AG10803 (cell line): ENCODE results near the gene CRIM1.

Experiments used
- DNase-seq: peaks from one replicate; pipeline ENCODE4 v3.0.0; 2010; ENCODE audit warnings: low read depth
- H3K4me3 ChIP-seq: 2 replicates; pipeline ENCODE4 v1.5.1; 2011; ENCODE audit warnings: mild to moderate bottlenecking, low read length, control low read depth
- TF ChIP-seq, protein P1 (sequence below): conservative IDR thresholded peaks from 2 replicates; pipeline ENCODE4 v1.5.1; 2011; ENCODE audit warnings: mild to moderate bottlenecking, low read length, control low read depth, inconsistent platforms

CRIM1 gene

DNA sequence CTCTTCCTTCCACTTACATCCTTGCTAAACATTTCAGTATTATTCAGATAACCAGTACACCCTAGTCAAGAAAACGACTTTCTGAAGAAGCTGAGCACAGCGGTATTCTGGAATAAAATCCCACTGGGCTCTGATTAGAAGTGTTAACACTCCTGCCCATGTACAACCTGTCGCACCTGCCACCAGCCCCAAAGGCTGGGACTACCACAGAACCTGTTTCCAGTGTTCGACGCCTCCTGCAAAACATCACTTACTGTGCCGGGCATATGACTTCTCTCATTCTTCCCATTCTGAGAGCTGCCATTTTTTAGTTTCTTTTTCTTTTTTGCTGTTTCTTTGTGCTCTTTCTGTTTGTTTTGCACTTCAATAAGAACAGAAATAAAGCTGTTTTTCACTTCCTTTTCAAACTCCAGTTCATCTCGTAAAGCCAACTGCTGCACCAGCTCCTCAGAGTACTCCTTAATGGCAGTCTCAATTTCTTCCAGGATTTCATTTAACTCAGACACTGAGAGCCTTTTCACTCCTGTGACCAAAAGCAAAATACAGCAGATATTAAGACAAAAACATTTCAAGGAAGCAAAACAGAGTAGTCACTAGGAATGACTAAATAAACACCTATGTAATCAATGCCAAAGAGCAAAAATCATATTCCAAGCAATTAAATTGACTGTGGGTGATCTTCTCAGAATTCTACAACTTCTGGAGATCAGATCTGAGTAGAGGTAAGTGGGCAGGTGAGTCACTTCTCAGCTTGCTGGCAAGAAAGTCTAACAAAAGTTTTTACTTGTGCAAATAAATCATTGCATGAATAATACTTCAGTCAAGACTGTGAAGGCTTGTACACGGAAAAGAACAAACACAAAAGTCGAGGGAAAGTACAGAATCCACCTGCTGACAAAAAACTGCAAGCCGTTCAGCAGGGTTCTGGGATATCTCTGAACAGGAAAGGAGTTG lies 223.0 kb downstream of the CRIM1 start:
- H3K4me3 ChIP-seq = no peak overlapping the region
- no peak for DNase-seq

DNA sequence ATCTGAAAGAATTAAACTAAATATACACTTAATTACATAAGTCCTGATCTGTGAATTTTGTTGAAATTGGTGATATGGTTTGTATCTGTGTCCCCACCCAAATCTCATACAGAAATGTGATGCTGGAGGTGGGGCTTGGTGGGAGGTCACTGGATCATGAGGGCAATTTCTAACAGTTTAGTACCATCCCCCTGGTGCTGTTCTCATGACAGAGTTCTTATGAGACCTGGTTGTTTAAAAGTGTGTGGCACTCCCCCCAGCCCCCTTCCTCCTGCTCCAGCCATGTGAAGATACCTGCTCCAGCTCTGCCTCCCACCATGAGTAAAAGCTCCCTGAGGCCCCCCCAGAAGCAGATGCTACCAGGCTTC lies 223.7 kb downstream of the CRIM1 start:
- H3K4me3 ChIP-seq = no peak overlapping the region
- TF ChIP-seq, protein P1, sequence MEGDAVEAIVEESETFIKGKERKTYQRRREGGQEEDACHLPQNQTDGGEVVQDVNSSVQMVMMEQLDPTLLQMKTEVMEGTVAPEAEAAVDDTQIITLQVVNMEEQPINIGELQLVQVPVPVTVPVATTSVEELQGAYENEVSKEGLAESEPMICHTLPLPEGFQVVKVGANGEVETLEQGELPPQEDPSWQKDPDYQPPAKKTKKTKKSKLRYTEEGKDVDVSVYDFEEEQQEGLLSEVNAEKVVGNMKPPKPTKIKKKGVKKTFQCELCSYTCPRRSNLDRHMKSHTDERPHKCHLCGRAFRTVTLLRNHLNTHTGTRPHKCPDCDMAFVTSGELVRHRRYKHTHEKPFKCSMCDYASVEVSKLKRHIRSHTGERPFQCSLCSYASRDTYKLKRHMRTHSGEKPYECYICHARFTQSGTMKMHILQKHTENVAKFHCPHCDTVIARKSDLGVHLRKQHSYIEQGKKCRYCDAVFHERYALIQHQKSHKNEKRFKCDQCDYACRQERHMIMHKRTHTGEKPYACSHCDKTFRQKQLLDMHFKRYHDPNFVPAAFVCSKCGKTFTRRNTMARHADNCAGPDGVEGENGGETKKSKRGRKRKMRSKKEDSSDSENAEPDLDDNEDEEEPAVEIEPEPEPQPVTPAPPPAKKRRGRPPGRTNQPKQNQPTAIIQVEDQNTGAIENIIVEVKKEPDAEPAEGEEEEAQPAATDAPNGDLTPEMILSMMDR = no peak
- no peak for DNase-seq

More for the DNA sequence above, 223.0 kb downstream of the CRIM1 start:
- TF ChIP-seq, protein P1 = no peak

GRCh38 chr2:36582538-36582937 lies 227.0 kb downstream of the CRIM1 start:
- TF ChIP-seq, protein P1 = no peak
- H3K4me3 ChIP-seq = no peak overlapping the region
- DNase-seq = no peak

DNA sequence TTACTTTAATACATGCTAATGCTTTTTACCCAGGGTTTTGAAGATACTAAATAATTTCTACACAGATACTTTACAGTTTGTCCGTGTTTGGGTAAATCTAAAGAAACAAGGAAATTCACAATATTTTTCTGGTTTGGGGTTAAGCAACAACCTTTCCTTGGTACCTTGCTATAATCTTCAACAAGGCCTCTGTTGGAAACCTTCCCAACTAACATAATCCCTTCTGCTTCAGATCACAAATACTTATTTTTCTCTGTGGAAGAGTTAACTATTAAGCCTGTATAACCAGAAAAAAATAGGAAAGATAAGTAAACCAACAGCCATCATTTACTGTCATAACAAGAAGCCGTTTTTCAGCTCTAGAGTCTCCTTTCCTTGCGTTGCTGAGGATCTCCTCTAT lies 227.4 kb downstream of the CRIM1 start:
- TF ChIP-seq, protein P1 = no peak
- no peak for DNase-seq
- no peak overlapping the region for H3K4me3 ChIP-seq

GRCh38 chr2:36584148-36584794 lies 228.7 kb downstream of the CRIM1 start:
- no peak overlapping the region for H3K4me3 ChIP-seq
- TF ChIP-seq, protein P1 = no peak
- no peak for DNase-seq

- DNase-seq = no peak
- TF ChIP-seq, protein P1 = no peak
- no peak overlapping the region for H3K4me3 ChIP-seq
Measured at GRCh38 chr2:36586672-36587071, 231.1 kb downstream of the CRIM1 start.
